ENCODE data around the gene EGFL7. TPM values are rescaled to one million over a fixed set of nuclear protein-coding genes. Genes with fewer than 3 reads are reported as not detected.

EGFL7 gene
- polyA plus RNA-seq, 1 of the 3 experiments (the other 2 are of a cell fraction) = 43.0 TPM

DNA sequence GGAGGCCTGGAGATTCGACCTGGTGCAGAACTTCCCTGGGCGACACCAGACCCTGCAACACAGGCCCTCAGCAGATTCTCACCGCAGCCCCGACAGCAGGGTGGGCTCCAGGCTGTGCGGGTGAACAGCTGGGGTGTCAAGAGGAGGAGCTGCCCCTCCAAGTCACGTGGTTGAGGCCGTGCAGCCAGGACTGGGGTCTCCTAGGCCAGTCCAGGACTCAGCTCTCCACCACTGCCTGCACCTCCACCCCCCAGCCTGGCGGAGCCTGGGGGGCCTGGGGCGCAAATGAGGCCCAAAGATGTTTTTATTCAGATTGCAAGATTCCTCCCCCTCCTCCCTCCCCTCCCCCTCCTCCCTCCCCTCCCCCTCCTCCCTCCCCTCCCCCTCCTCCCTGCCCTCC, 33.8 kb downstream of the EGFL7 start:
- Histone ChIP-seq H3K9me3 (no peaks in the 10 kb centered on the region), H3K4me1 (ENCODE audit: control insufficient read depth in 1 of 2, insufficient read depth in 2 of 2, low read depth in 1 of 2, low read length in 1 of 2) (peaks cover 0 to 27% of the 10 kb centered on the region in 2 experiments; a peak in 1 of 4 replicates), H3K79me2 (ENCODE audit: insufficient read depth) (no peaks in the 10 kb centered on the region), H3K4me3 (ENCODE audit: low read depth in 2 of 2, low read length in 1 of 2) (no peak overlapping the region), H3F3A (replicated peaks; ENCODE audit: insufficient read depth) (no peaks in the 10 kb centered on the region), H2AFZ (ENCODE audit: low read depth) (no peak overlapping the region), H3K9me2 (no peaks in the 10 kb centered on the region), H4K20me1 (ENCODE audit: insufficient read depth) (no peaks in the 10 kb centered on the region), H3K36me3 (replicated peaks in 1 of 2; ENCODE audit: control insufficient read depth in 1 of 2, insufficient read depth in 2 of 2, low read length in 1 of 2) (no peaks in the 10 kb centered on the region), H3K27me3 (ENCODE audit: insufficient read depth) (no peaks in the 10 kb centered on the region; the same call in 1 of the 2 replicates), H3K4me2 (no peak overlapping the region), H3K9ac (no peak overlapping the region), H3K27ac (ENCODE audit: low read depth in 2 of 2, low read length in 1 of 2) (peak overlapping the region in 1 of 2 experiments; percentile 64; a peak in 1 of 4 replicates)
- CTCF ChIA-PET = interaction anchor here (1.0 to 4.2 kb wide), 4 partner anchors 24 to 213 kb away, joined by 3 to 18 read pairs (median 5); no protein-coding TSS in a partner anchor
- TF ChIP-seq NRF1 (IDR thresholded peaks at IDR 0.05; ENCODE audit: low read depth, low read length) = no peak
- no peak for TF ChIP-seq POLR2AphosphoS5 (IDR thresholded peaks at IDR 0.05; ENCODE audit: low read depth, low read length)
- no peak for TF ChIP-seq YY1 (IDR thresholded peaks at IDR 0.05; ENCODE audit: low read depth)
- no peak for TF ChIP-seq JUND (IDR thresholded peaks at IDR 0.05)
- no peak for TF ChIP-seq FOXM1 (IDR thresholded peaks at IDR 0.05; ENCODE audit: low read depth)
- TF ChIP-seq FOXJ3 (CRISPR knock-in tag; IDR thresholded peaks at IDR 0.05) = no peak
- TF ChIP-seq TCF12 (IDR thresholded peaks at IDR 0.05) = no peak
- TF ChIP-seq EZH2phosphoT487 (IDR thresholded peaks at IDR 0.05; ENCODE audit: borderline replicate concordance, low read depth) = no peak
- no peak for TF ChIP-seq GATA2 (CRISPR knock-in tag; IDR thresholded peaks at IDR 0.05)
- TF ChIP-seq CHD2 (IDR thresholded peaks at IDR 0.05; ENCODE audit: low read length, partially characterized antibody) = no peak
- no peak for TF ChIP-seq SMC3 (IDR thresholded peaks at IDR 0.05; ENCODE audit: low read depth, low read length)
- TF ChIP-seq, protein P1, sequence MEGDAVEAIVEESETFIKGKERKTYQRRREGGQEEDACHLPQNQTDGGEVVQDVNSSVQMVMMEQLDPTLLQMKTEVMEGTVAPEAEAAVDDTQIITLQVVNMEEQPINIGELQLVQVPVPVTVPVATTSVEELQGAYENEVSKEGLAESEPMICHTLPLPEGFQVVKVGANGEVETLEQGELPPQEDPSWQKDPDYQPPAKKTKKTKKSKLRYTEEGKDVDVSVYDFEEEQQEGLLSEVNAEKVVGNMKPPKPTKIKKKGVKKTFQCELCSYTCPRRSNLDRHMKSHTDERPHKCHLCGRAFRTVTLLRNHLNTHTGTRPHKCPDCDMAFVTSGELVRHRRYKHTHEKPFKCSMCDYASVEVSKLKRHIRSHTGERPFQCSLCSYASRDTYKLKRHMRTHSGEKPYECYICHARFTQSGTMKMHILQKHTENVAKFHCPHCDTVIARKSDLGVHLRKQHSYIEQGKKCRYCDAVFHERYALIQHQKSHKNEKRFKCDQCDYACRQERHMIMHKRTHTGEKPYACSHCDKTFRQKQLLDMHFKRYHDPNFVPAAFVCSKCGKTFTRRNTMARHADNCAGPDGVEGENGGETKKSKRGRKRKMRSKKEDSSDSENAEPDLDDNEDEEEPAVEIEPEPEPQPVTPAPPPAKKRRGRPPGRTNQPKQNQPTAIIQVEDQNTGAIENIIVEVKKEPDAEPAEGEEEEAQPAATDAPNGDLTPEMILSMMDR (IDR thresholded peaks at IDR 0.05) = no peak
- TF ChIP-seq GABPA (IDR thresholded peaks at IDR 0.05; ENCODE audit: low read depth) = no peak
- no peak for TF ChIP-seq ELF1 (IDR thresholded peaks at IDR 0.05)
- TF ChIP-seq EP300 (IDR thresholded peaks at IDR 0.05; ENCODE audit: borderline replicate concordance in 1 of 2, low read depth in 1 of 2, low read length in 1 of 2) = no peak
- no peak for TF ChIP-seq MEF2A (IDR thresholded peaks at IDR 0.05; ENCODE audit: borderline replicate concordance, low read depth)
- POLR2A ChIA-PET = no interaction called here
- WGBS (ENCODE audit: low lambda C conversion rate) = 88% methylated on average over 7 of the region's 9 CpGs
- DNase-seq = no peak

DNA sequence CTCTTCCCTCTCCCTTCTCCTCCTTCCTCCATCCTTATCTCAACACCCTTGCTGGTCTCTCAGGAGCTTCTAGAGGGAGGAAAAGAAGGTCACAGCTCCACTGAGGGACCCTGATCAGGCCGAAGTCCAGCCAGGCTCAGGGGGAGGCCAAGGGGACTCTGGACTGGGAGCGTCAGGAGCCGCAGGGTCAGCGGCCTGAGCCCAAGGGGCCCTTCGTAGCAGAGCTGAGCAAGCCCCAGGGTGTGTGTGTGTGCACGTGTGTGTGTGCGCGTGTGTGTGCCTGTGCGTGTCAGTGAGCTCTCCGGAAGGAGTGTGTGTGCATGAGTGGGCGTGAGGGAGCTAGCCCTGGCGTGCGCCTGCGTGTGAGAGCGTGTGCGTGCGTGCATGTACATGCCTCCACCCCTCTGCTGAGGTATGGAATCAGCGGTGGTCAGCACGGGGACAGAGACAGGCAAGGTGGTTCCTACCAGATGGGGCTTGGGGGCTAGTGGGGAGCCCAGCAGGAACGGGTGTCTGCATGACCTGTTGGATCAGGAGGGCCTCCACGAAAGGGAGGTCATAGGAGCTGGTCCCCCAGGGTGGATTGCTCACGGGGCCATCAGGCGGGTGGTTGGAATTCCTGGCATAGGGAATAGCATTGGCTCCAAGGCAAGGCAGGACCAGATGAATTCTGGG, 34.6 kb downstream of the EGFL7 start:
- CTCF ChIA-PET = interaction anchor here (0.8 to 4.2 kb wide), 4 partner anchors 25 to 66 kb away, joined by 3 to 18 read pairs (median 4); no protein-coding TSS in a partner anchor
- H2AFZ ChIP-seq (ENCODE audit: low read depth) = no peak overlapping the region
- no peak for TF ChIP-seq TEAD4 (IDR thresholded peaks at IDR 0.05; ENCODE audit: borderline replicate concordance, insufficient read depth)
- TF ChIP-seq, protein P2, sequence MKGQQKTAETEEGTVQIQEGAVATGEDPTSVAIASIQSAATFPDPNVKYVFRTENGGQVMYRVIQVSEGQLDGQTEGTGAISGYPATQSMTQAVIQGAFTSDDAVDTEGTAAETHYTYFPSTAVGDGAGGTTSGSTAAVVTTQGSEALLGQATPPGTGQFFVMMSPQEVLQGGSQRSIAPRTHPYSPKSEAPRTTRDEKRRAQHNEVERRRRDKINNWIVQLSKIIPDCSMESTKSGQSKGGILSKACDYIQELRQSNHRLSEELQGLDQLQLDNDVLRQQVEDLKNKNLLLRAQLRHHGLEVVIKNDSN (IDR thresholded peaks at IDR 0.05; ENCODE audit: borderline replicate concordance, low read depth) = no peak
- no peak for TF ChIP-seq CHD2 (IDR thresholded peaks at IDR 0.05; ENCODE audit: low read length, partially characterized antibody)
- TF ChIP-seq FOXM1 (IDR thresholded peaks at IDR 0.05; ENCODE audit: low read depth) = no peak
- TF ChIP-seq NFIC (IDR thresholded peaks at IDR 0.05; ENCODE audit: borderline replicate concordance) = no peak
- TF ChIP-seq FOSL2 (IDR thresholded peaks at IDR 0.05; ENCODE audit: borderline replicate concordance, low read depth) = no peak
- TF ChIP-seq YY1 (IDR thresholded peaks at IDR 0.05; ENCODE audit: low read depth) = no peak
- TF ChIP-seq RXRA (IDR thresholded peaks at IDR 0.05; ENCODE audit: borderline replicate concordance, low read depth) = no peak
- no peak for TF ChIP-seq EZH2phosphoT487 (IDR thresholded peaks at IDR 0.05; ENCODE audit: borderline replicate concordance, low read depth)
- no peak for TF ChIP-seq RFX5 (IDR thresholded peaks at IDR 0.05; ENCODE audit: low read length)
- no peak for TF ChIP-seq SIN3A (IDR thresholded peaks at IDR 0.05; ENCODE audit: borderline replicate concordance, low read depth, low read length)
- no peak for TF ChIP-seq TCF12 (IDR thresholded peaks at IDR 0.05)
- no peak for TF ChIP-seq RCOR1 (IDR thresholded peaks at IDR 0.05; ENCODE audit: low read length)
- TF ChIP-seq MEF2A (IDR thresholded peaks at IDR 0.05; ENCODE audit: borderline replicate concordance, low read depth) = no peak
- TF ChIP-seq SMC3 (IDR thresholded peaks at IDR 0.05; ENCODE audit: low read depth, low read length) = no peak
- peaks cover 0 to 27% of the 10 kb centered on the region in 2 experiments; a peak in 1 of 4 replicates for H3K4me1 ChIP-seq (ENCODE audit: control insufficient read depth in 1 of 2, insufficient read depth in 2 of 2, low read depth in 1 of 2, low read length in 1 of 2)
- H3K9ac ChIP-seq = no peak overlapping the region
- no peak overlapping the region for H3K4me3 ChIP-seq (ENCODE audit: low read depth in 2 of 2, low read length in 1 of 2)
- H3K9me3 ChIP-seq = no peaks in the 10 kb centered on the region
- no peak overlapping the region for H3K27ac ChIP-seq (ENCODE audit: low read depth in 2 of 2, low read length in 1 of 2)
- no peaks in the 10 kb centered on the region for H4K20me1 ChIP-seq (ENCODE audit: insufficient read depth)
- H3K36me3 ChIP-seq (replicated peaks in 1 of 2; ENCODE audit: control insufficient read depth in 1 of 2, insufficient read depth in 2 of 2, low read length in 1 of 2) = no peaks in the 10 kb centered on the region
- no peaks in the 10 kb centered on the region for H3K9me2 ChIP-seq
- H3F3A ChIP-seq (replicated peaks; ENCODE audit: insufficient read depth) = no peaks in the 10 kb centered on the region
- 76% methylated on average over 20 of the region's 23 CpGs for WGBS (ENCODE audit: low lambda C conversion rate)
- POLR2A ChIA-PET = no interaction called here
- H3K79me2 ChIP-seq (ENCODE audit: insufficient read depth) = no peaks in the 10 kb centered on the region
- no peak for DNase-seq
- no peak overlapping the region for H3K4me2 ChIP-seq
- H3K27me3 ChIP-seq (ENCODE audit: insufficient read depth) = no peaks in the 10 kb centered on the region; the same call in 1 of the 2 replicates

Measured in SK-N-SH (cell line).